ENCODE results near the gene COX17.

The COX17 gene

GRCh38 chr3:119664850-119665379 lies 12.3 kb downstream of the COX17 start:
- no peak overlapping the region for H3K27ac ChIP-seq
- intact Hi-C loops (cut with DNase I; ENCODE audit: low total_unique reads): no loop called here

GRCh38 chr3:119664370-119664769 lies 12.8 kb downstream of the COX17 start:
- Histone ChIP-seq H3K4me3 (no peak overlapping the region), H3K9me3 (no peaks in the 10 kb centered on the region), H3K27ac (no peak overlapping the region), H3K4me1 (peaks cover 0 to 26% (median 13%) of the 10 kb centered on the region in 4 donors), H3K36me3 (peaks cover 0 to 10% (median 0%) of the 10 kb centered on the region in 3 donors), H3K27me3 (no peaks in the 10 kb centered on the region)
- no peak for DNase-seq
- no peak for TF ChIP-seq CTCF (IDR thresholded peaks at IDR 0.05)
- intact Hi-C loops (cut with DNase I; ENCODE audit: low total_unique reads): no loop called here

More at GRCh38 chr3:119664850-119665379, 12.3 kb downstream of the COX17 start:
- no peak for TF ChIP-seq CTCF (IDR thresholded peaks at IDR 0.05)
- Histone ChIP-seq H3K4me1 (peaks cover 0 to 23% (median 12%) of the 10 kb centered on the region in 4 donors), H3K27me3 (no peaks in the 10 kb centered on the region), H3K9me3 (no peaks in the 10 kb centered on the region), H3K36me3 (peaks cover 0 to 10% (median 0%) of the 10 kb centered on the region in 3 donors), H3K4me3 (no peak overlapping the region)
- no peak for DNase-seq

- peaks cover 0 to 5% (median 0%) of the 10 kb centered on the region in 3 donors for H3K36me3 ChIP-seq
- no peak for TF ChIP-seq CTCF (IDR thresholded peaks at IDR 0.05)
- no peak overlapping the region for H3K4me3 ChIP-seq
- no peaks in the 10 kb centered on the region for H3K9me3 ChIP-seq
- peaks cover 0 to 30% (median 13%) of the 10 kb centered on the region in 4 donors for H3K4me1 ChIP-seq
- H3K27ac ChIP-seq: no peak overlapping the region
- H3K27me3 ChIP-seq: no peaks in the 10 kb centered on the region
- intact Hi-C loops (cut with DNase I; ENCODE audit: low total_unique reads): no loop called here
- no peak for DNase-seq
These were observed 13.3 kb downstream of the COX17 start for GRCh38 chr3:119663885-119664284.

GRCh38 chr3:119662604-119663373 lies 14.4 kb downstream of the COX17 start:
- H3K4me3 ChIP-seq: no peak overlapping the region
- intact Hi-C loops (cut with DNase I; ENCODE audit: low total_unique reads): no loop called here
- no peaks in the 10 kb centered on the region for H3K27me3 ChIP-seq
- H3K4me1 ChIP-seq: peaks cover 0 to 30% (median 13%) of the 10 kb centered on the region in 4 donors
- H3K9me3 ChIP-seq: no peaks in the 10 kb centered on the region
- no peak for DNase-seq
- no peak overlapping the region for H3K27ac ChIP-seq
- no peaks in the 10 kb centered on the region for H3K36me3 ChIP-seq
- no peak for TF ChIP-seq CTCF (IDR thresholded peaks at IDR 0.05)

- intact Hi-C loops (cut with DNase I; ENCODE audit: low total_unique reads): no loop called here
- DNase-seq: no peak
- Histone ChIP-seq H3K36me3 (no peaks in the 10 kb centered on the region), H3K27ac (peak within 1 kb of the TSS; percentile 66 to 68), H3K27me3 (no peaks in the 10 kb centered on the region), H3K4me1 (peaks cover 0 to 30% (median 13%) of the 10 kb centered on the region in 4 donors), H3K9me3 (no peaks in the 10 kb centered on the region), H3K4me3 (no peak within 1 kb of the TSS)
- TF ChIP-seq CTCF (IDR thresholded peaks at IDR 0.05): no peak
These were observed 16.4 kb downstream of the COX17 start, which contains the start of gene POPDC2 for GRCh38 chr3:119660474-119661440. TSS of gene POPDC2 (minus strand) at chr3:119660589. CDS start at chr3:119660423, 166 bp downstream.
